GM12878 (cell line): Measurements from ENCODE around the gene RCL1. TPM values are rescaled to one million over a fixed set of nuclear protein-coding genes. Genes with fewer than 3 reads are reported as not detected.

Experiments
- ATAC-seq: fragments of 200-7000 bp; cut with Tn5 transposase; 3 replicates; pipeline ENCODE4 v1.9.1; 2020; ENCODE audit warnings: mild to moderate bottlenecking, moderate library complexity
- BruUV-seq: library from RNA; stranded (reverse); fragments of 400-500 nt; replicated peaks from 2 replicates; lab custom pipeline; 2021; lab: Mats Ljungman, UMichigan
- CTCF ChIA-PET: fragments of 300-600 bp; sonication (Branson Sonifier 250); formaldehyde crosslinking; extraction: SDS; loops from one replicate; lab custom pipeline; 2021; ENCODE audit warnings: inconsistent platforms; lab: Yijun Ruan, JAX
- POLR2A ChIA-PET: fragments of 350-600 bp; formaldehyde crosslinking; extraction: SDS; loops from one replicate; lab custom pipeline; 2021; ENCODE audit warnings: inconsistent platforms; lab: Charles Lee
- RAD21 ChIA-PET: fragments of 300-600 bp; sonication (Branson Sonifier 250); formaldehyde crosslinking; loops from one replicate; lab custom pipeline; 2023; ENCODE audit warnings: antibody characterized with exemption; ENCODE audit not compliant: unreplicated experiment; lab: Charles Lee
- SMC1A ChIA-PET: fragments of 300-600 bp; sonication (Branson Sonifier 250); formaldehyde crosslinking; loops from one replicate; lab custom pipeline; 2023; ENCODE audit not compliant: unreplicated experiment, uncharacterized antibody; lab: Charles Lee
- DNase-seq: peaks from one replicate; pipeline ENCODE4 v3.0.0-alpha.2; 2011; ENCODE audit warnings: low read depth, low spot score
- FAIRE-seq: peaks from 3 replicates; lab custom pipeline; 2011; peaks lifted over from hg19 to GRCh38; lab: Jason Lieb, UNC
- H2AFZ ChIP-seq: 2 replicates; pipeline ENCODE4 v1.6.0; 2011; ENCODE audit warnings: low read depth, low read length, control low read depth; ENCODE audit not compliant: control insufficient read depth
- H3K27ac ChIP-seq: 2 replicates; pipeline ENCODE4 v1.5.1; 2011; ENCODE audit warnings: control low read depth; ENCODE audit not compliant: control insufficient read depth, insufficient read depth
- H3K27me3 ChIP-seq, 2 experiments: replicated peaks in 1 of 2; 2 replicates each; pipeline versions ENCODE4 v1.6.0 to v1.6.1; 2011; ENCODE audit warnings: low read length in 1 of 2; ENCODE audit not compliant: control insufficient read depth in 2 of 2, insufficient read depth in 2 of 2
- H3K36me3 ChIP-seq, 2 experiments: 2 replicates each; pipeline ENCODE4 v1.5.1; 2011; ENCODE audit warnings: low read length in 1 of 2; ENCODE audit not compliant: control insufficient read depth in 2 of 2, insufficient read depth in 2 of 2
- H3K4me1 ChIP-seq: 2 replicates; pipeline ENCODE4 v1.6.1; 2011; ENCODE audit warnings: mild to moderate bottlenecking, low read length, moderate library complexity, mixed read lengths; ENCODE audit not compliant: control insufficient read depth, insufficient read depth
- H3K4me2 ChIP-seq: 2 replicates; pipeline ENCODE4 v1.6.0; 2011; ENCODE audit warnings: control low read depth; ENCODE audit not compliant: control insufficient read depth, insufficient read depth
- H3K4me3 ChIP-seq: fragments of 200-600 bp; sonication (generic); 2 replicates; pipeline ENCODE4 v1.5.1; 2016
- H3K79me2 ChIP-seq: 2 replicates; pipeline ENCODE4 v1.6.0; 2011; ENCODE audit warnings: low read length; ENCODE audit not compliant: control insufficient read depth, insufficient read depth
- H3K9ac ChIP-seq: 2 replicates; pipeline ENCODE4 v1.8.0; 2011; ENCODE audit warnings: low read length, control low read depth, mixed read lengths; ENCODE audit not compliant: control insufficient read depth, insufficient read depth
- H3K9me3 ChIP-seq: replicated peaks from 3 replicates; pipeline ENCODE4 v1.5.1; 2011; ENCODE audit warnings: mild to moderate bottlenecking, low read length; ENCODE audit not compliant: control insufficient read depth, insufficient read depth
- H4K20me1 ChIP-seq: 2 replicates; pipeline ENCODE4 v1.6.0; 2011; ENCODE audit not compliant: control insufficient read depth, insufficient read depth
- BCL11A ChIP-seq: IDR thresholded peaks from 2 replicates; pipeline ENCODE4 v1.6.1; 2011; ENCODE audit warnings: low read depth, low read length
- BCL3 ChIP-seq: IDR thresholded peaks from 2 replicates; pipeline ENCODE4 v1.6.1; 2011; ENCODE audit warnings: borderline replicate concordance, low read depth, mild to moderate bottlenecking, moderate library complexity, low read length; ENCODE audit not compliant: insufficient read depth, poor library complexity, severe bottlenecking
- HDAC2 ChIP-seq: fragments of 200-600 bp; sonication (generic); IDR thresholded peaks from 2 replicates; pipeline ENCODE4 v1.6.1; 2017
- HSF1 ChIP-seq: fragments of 150-350 bp; IDR thresholded peaks from 2 replicates; pipeline ENCODE4 v1.6.1; 2014; ENCODE audit warnings: mild to moderate bottlenecking, low read depth, low read length
- IKZF1 ChIP-seq: fragments of 450-650 bp; conservative IDR thresholded peaks from 2 replicates; pipeline ENCODE4 v1.6.1; 2017; ENCODE audit warnings: antibody characterized with exemption, mild to moderate bottlenecking
- JUNB ChIP-seq: IDR thresholded peaks from 2 replicates; pipeline ENCODE4 v1.6.1; 2016; ENCODE audit warnings: antibody characterized with exemption, mild to moderate bottlenecking
- JUND ChIP-seq: IDR thresholded peaks from 2 replicates; pipeline ENCODE4 v1.6.1; 2012; ENCODE audit warnings: low read depth, mild to moderate bottlenecking, low read length, improper control_type of control experiment, moderate library complexity
- MEF2A ChIP-seq: IDR thresholded peaks from 2 replicates; pipeline ENCODE4 v1.6.1; 2011; ENCODE audit warnings: low read depth, mild to moderate bottlenecking, low read length, moderate library complexity; ENCODE audit not compliant: insufficient read depth
- MEF2B ChIP-seq: fragments of 450-650 bp; IDR thresholded peaks from 2 replicates; pipeline ENCODE4 v1.6.1; 2018; ENCODE audit warnings: mild to moderate bottlenecking, moderate library complexity; ENCODE audit not compliant: partially characterized antibody, poor library complexity, severe bottlenecking
- MTA3 ChIP-seq: IDR thresholded peaks from 2 replicates; pipeline ENCODE4 v1.6.1; 2012; ENCODE audit warnings: low read length, inconsistent platforms, borderline replicate concordance
- NFXL1 ChIP-seq: fragments of 450-650 bp; IDR thresholded peaks from 2 replicates; pipeline ENCODE4 v1.6.1; 2017; ENCODE audit warnings: antibody characterized with exemption, mild to moderate bottlenecking, borderline replicate concordance
- NR2C1 ChIP-seq: fragments of 450-650 bp; IDR thresholded peaks from 2 replicates; pipeline ENCODE4 v1.6.1; 2017; ENCODE audit warnings: antibody characterized with exemption, mild to moderate bottlenecking, moderate library complexity
- NR2C2 ChIP-seq: IDR thresholded peaks from 2 replicates; pipeline ENCODE4 v1.6.1; 2011; ENCODE audit warnings: borderline replicate concordance, low read depth; ENCODE audit not compliant: control insufficient read depth, insufficient read length
- POLR2AphosphoS5 ChIP-seq: IDR thresholded peaks from 2 replicates; pipeline ENCODE4 v1.6.1; 2011; ENCODE audit warnings: mild to moderate bottlenecking, low read length, inconsistent platforms
- SP1 ChIP-seq: IDR thresholded peaks from one replicate; pipeline ENCODE4 v1.6.1; 2011; ENCODE audit warnings: low read depth, low read length
- SRF ChIP-seq, 2 experiments: IDR thresholded peaks; 2 replicates each; pipeline ENCODE4 v1.6.1; 2011; ENCODE audit warnings: low read depth in 2 of 2, low read length in 2 of 2, mild to moderate bottlenecking in 1 of 2, moderate library complexity in 1 of 2
- ZSCAN29 ChIP-seq: fragments of 450-650 bp; IDR thresholded peaks from 2 replicates; pipeline ENCODE4 v1.6.1; 2017; ENCODE audit warnings: mild to moderate bottlenecking, moderate library complexity
- in situ Hi-C: fragments of 300-500 bp; cut with MboI; formaldehyde crosslinking; loops from 9 replicates; pipeline ENCODE4 v1.14.3; 2018; ENCODE audit warnings: mixed read lengths
- intact Hi-C: fragments of 100-400 bp; cut with micrococcal nuclease; formaldehyde crosslinking; loops from one replicate; pipeline ENCODE4 v1.14.2; 2022; ENCODE audit not compliant: unreplicated experiment
- polyA plus RNA-seq, 11 experiments: library from polyadenylated mRNA; depleted of rRNA in 4 of 11; unstranded in 6 of 11; stranded (reverse) in 5 of 11; fragments of >200 nt; fragmentation: Nextera tagmentation in 4 of 11; fragmentation: Illumina TruSeq in 1 of 11; extraction: Ambion mirVana in 4 of 11; extraction: Trizol in 1 of 11; gene quantifications; 1 replicate in 1 of 11; 2 replicates in 10 of 11; pipeline versions ENCODE4 v1.2.1 to v1.2.3, GENCODE V29; 2011 to 2016; ENCODE audit warnings: inconsistent platforms in 2 of 11, missing spikeins in 2 of 11, low read depth in 1 of 11
- total RNA-seq, 4 experiments: library from RNA; depleted of rRNA in 3 of 4; stranded (reverse); fragments of >200 nt in 3 of 4; fragmentation: Illumina TruSeq in 1 of 4; extraction: Trizol in 1 of 4; gene quantifications; 2 replicates each; pipeline versions ENCODE4 v1.2.1 to v1.2.3, GENCODE V29; 2013 to 2021
- TF ChIP-seq, protein P1 (sequence below): fragments of 450-650 bp; IDR thresholded peaks from 2 replicates; pipeline ENCODE4 v1.6.1; 2017; ENCODE audit warnings: low read depth, mild to moderate bottlenecking, moderate library complexity
- TF ChIP-seq, protein P2 (sequence below): IDR thresholded peaks from 2 replicates; pipeline ENCODE4 v1.6.1; 2012; ENCODE audit warnings: low read length, inconsistent platforms

RCL1 gene
- total and polyA plus RNA-seq, 10 of the 15 experiments (the other 5 are each of a cell fraction or from before 2014, with no cell fraction given), result 21.1 to 46.8 (median 30.5) TPM

DNA sequence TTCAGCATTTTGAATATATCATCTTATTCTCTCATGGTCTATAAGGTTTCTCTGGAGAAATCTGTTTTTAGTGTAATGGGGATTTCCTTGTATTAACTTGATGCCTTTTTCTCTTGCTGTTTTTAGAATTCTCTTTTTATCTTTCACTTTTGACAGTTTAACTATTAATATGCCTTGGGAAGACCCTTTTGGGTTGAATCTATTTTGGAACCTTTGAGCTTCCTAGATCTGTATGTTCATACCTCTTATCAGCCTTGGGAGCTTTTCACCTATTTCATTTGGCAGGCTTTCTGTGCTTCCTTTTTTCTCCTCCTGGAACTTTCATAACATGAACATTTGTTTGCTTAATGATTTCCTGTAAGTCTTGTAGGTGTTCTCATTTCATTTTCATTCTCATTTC lies 22.2 kb downstream of the RCL1 start:
- SMC1A ChIA-PET, result interaction anchor here (0.6 to 2.3 kb wide), 18 partner anchors 9 to 1548 kb away, joined by 3 to 14 read pairs (median 4); no protein-coding TSS in a partner anchor
- Histone ChIP-seq H3K4me3 (peak overlapping the region; percentile 25; the same call in 1 of the 2 replicates), H3K9me3 (peaks cover 7% of the 10 kb centered on the region), H2AFZ (peak overlapping the region; percentile 25; the same call in 1 of the 2 replicates), H3K36me3 (no peaks in the 10 kb centered on the region; a peak in 1 of 4 replicates), H3K79me2 (peaks cover 71% of the 10 kb centered on the region), H3K9ac (no peak overlapping the region), H3K27me3 (no peaks in the 10 kb centered on the region), H4K20me1 (no peaks in the 10 kb centered on the region), H3K27ac (peak overlapping the region; percentile 79), H3K4me1 (peaks cover 23% of the 10 kb centered on the region), H3K4me2 (peak overlapping the region; percentile 80)
- RAD21 ChIA-PET, result interaction anchor here (0.7 to 2.2 kb wide), 10 partner anchors 10 to 171 kb away, joined by 3 to 11 read pairs (median 4); partner anchors contain the start of genes AK3 and RCL1
- ATAC-seq, result peak; percentile 74
- peak; percentile 77 for DNase-seq
- in situ Hi-C loops, result no loop called here
- peak; percentile 83 for FAIRE-seq
- CTCF ChIA-PET, result interaction anchor here (0.7 to 1.7 kb wide), 10 partner anchors 9 to 178 kb away, joined by 3 to 8 read pairs (median 4); no protein-coding TSS in a partner anchor
- BruUV-seq, result no TSS peak
- POLR2A ChIA-PET, result interaction anchor here (0.6 to 1.6 kb wide), 7 partner anchors 8 to 716 kb away, joined by 3 to 6 read pairs (median 4); partner anchors contain the start of gene RCL1
- intact Hi-C loops, result loop anchor here (5.0 kb wide), 1 partner anchor 122 kb away; no protein-coding TSS in a partner anchor
- peak; percentile 22 for TF ChIP-seq BCL3
- TF ChIP-seq POLR2AphosphoS5, result no peak
- no peak for TF ChIP-seq SP1
- no peak for TF ChIP-seq NR2C2
- TF ChIP-seq MEF2B, result peak; percentile 82
- TF ChIP-seq, protein P1, sequence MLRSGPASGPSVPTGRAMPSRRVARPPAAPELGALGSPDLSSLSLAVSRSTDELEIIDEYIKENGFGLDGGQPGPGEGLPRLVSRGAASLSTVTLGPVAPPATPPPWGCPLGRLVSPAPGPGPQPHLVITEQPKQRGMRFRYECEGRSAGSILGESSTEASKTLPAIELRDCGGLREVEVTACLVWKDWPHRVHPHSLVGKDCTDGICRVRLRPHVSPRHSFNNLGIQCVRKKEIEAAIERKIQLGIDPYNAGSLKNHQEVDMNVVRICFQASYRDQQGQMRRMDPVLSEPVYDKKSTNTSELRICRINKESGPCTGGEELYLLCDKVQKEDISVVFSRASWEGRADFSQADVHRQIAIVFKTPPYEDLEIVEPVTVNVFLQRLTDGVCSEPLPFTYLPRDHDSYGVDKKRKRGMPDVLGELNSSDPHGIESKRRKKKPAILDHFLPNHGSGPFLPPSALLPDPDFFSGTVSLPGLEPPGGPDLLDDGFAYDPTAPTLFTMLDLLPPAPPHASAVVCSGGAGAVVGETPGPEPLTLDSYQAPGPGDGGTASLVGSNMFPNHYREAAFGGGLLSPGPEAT, result peak; percentile 89
- TF ChIP-seq IKZF1, result peak; percentile 60
- 0 out of 2 replicates have a peak, but pooled peaks have one; percentile 26 for TF ChIP-seq BCL11A
- no peak for TF ChIP-seq JUND
- TF ChIP-seq, protein P2, sequence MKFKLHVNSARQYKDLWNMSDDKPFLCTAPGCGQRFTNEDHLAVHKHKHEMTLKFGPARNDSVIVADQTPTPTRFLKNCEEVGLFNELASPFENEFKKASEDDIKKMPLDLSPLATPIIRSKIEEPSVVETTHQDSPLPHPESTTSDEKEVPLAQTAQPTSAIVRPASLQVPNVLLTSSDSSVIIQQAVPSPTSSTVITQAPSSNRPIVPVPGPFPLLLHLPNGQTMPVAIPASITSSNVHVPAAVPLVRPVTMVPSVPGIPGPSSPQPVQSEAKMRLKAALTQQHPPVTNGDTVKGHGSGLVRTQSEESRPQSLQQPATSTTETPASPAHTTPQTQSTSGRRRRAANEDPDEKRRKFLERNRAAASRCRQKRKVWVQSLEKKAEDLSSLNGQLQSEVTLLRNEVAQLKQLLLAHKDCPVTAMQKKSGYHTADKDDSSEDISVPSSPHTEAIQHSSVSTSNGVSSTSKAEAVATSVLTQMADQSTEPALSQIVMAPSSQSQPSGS, result peak; percentile 88
- TF ChIP-seq MTA3, result peak; percentile 52; the same call in 1 of the 2 replicates
- no peak for TF ChIP-seq NR2C1
- peak; percentile 59; the same call in 1 of the 2 replicates for TF ChIP-seq ZSCAN29
- peak; percentile 98 for TF ChIP-seq MEF2A
- TF ChIP-seq JUNB, result peak; percentile 23; the same call in 1 of the 2 replicates
- TF ChIP-seq NFXL1, result no peak
- no peak for TF ChIP-seq HDAC2
- TF ChIP-seq SRF (IDR thresholded peaks at IDR 0.05; ENCODE audit: low read depth in 2 of 2, low read length in 2 of 2), result no peak
- TF ChIP-seq HSF1, result no peak
